Measurements from ENCODE around the gene TCERG1L.
"Not testable (repeated sequence)": the region's sequence is repeated elsewhere in the genome, so short reads cannot be mapped to it uniquely, and the experiment has no call there.

TCERG1L gene

DNA sequence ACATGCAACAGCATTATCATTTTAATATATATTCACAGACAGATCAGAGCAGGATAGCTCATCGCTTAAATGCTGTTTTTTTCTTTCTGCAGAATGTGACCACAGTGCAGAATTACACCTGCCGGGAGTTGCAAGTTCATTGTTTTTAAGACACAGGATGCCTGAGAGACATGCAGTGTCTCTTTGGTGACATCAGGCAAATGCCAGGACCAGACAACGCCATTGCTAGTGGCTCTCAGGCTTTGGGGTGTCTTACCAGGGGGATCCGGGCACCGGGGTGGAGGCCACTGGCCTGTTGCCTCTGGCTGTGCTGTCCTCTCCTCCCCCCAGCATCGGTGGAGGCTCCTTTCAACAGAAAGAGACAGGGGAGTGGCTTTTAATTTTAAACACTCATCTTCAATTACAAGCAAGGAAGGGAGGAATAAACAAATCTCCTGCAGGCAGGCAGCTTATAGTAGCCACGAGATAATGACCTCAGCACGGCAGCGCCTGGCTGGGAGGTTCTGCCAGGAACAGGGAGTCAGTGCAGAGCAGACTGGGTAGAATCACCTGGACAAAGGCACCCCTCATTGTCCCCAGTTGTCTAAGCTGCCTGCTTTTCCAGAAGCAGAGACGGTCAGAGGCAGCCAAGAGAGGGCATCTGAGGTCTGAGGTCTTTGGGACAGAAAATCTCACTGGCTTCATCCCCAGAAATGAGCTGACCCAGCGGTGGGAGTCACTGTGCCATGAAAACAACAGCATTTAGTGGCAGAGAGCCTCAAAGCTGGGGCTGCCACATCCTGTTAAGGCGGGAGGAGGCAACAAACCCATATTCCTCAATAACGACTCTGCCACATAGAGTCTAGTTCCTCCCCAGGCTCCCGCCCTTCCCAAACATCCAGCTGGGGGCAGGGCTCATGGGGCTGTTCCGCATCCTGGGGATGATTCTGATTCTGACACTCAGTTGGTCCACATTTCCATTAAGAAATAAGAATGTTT lies 148.4 kb downstream of the TCERG1L start:
- DNase-seq = no peak

DNA sequence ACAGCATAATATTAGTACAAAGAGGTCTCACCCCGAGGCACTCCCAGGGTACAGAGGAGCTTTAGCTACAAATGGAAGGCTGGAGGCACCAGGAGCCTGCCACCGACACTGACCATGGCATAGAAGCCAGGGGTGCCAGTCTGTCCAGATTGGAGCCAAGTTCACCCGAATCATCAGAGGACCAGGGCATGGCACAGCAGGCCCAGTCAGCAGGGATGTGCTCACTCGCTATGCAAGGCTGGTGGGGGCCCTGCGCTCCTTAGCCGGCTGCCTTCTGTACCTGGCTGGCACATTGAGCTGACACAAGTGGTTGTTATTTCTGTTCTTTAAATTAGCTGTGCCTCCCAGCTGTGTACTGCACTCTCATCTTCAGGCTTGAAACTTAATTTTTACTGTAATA lies 149.3 kb downstream of the TCERG1L start:
- no peak for DNase-seq

DNA sequence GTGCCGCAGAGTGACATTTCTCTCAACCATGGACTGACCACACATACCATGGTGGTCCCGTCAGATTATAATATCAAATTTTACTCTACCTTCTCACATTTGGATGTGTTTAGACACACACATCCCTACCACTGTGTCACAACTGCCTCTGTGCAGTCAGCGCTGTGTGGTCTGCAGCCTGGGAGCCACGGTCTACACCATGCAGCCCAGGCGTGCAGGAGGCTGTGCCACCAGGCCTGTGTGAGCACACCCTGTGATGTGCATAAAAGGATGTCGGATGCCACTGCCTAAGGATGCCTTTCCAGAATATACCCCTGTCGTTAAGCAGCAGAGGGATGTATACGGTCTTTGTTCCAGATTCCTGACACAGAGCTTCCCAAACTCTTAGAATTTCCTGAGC lies 150.4 kb downstream of the TCERG1L start:
- DNase-seq = no peak

DNA sequence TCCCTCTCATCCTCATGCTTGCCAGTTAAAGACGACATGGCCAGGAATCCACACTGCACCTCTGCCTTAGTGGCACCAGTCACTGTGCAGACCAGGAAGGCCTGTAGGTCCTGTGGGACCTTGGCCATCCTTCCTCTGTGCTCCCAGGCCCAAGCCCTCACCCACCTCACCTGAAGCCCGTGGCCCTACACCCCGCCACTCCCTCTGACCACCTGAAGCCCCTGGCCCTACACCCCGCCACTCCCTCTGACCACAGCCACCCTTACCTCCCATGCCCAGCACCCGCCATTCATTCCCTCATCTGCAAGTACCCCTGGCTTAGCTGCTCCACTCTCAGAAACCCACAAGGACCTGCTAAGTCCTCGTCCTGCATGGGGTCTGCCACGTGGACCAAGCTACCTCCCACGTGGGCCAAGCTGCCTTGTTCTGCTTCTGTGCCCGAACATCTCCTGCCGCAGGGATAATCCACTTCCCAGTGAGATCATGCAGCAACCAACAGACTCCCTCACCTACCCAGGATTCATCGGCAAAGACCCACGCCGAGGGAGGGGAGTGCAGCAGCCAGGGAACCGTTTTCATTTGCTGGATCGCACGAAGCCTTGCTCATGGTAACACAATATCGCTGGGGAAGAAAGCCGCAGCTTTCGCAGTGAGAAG lies 151.2 kb downstream of the TCERG1L start:
- no peak for DNase-seq

DNA sequence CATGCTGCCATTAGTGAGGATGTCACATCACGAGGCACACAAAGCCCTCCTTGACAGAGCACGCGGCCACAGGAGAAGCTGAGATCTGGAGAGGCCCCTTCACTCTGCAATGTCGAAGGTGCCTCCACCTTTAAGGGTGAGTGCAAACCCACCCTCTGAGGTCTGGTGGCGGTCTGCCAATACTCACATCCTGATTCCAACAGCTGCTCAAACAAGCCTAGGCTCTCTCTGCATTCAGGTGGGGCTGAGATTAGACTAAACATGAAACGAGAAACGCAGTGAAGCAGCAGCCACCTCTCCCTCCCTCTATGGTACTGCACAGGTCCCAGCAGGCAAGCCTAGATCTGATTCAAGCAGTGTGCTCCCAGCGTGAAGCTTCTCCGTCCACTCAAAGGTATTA lies 151.8 kb downstream of the TCERG1L start:
- no peak for DNase-seq

DNA sequence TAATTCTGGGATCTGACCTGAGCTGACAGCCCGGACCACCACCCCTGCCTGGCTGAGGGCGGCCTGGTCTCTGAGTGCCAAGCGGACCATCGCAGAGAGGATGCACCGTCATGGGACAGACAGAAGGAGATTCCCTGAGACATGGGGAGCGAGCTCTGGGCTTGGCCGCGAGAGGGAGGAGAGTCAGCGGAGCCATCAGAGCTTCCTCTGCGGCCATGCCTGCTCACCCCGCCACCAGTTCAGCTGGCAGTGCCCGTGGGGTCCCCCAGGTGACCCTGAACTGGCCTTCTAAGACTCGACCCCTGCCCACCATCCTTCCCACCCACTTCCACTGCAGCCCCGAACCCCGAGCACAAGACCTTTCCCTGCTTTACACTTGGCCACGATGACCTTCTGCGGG lies 152.8 kb downstream of the TCERG1L start:
- DNase-seq = no peak

DNA sequence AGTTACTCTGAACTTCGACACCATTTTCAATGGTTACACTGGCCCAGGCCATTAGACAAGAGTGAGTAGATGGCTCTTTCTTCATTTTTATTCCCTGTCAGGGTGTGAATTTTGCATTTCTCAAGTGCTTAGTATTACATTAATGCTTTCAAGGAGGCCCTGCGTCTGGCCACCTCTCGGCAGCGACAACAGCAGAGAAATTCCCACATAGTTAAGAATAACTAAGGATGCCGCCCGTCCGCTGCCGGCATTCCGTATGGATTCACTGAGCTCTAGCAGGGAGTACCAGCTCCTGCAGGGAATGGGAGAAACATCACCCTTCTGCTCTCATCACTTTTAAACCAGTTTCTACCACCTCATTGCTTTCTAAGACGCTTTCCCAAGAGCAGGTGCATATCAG lies 153.6 kb downstream of the TCERG1L start:
- no peak for DNase-seq

DNA sequence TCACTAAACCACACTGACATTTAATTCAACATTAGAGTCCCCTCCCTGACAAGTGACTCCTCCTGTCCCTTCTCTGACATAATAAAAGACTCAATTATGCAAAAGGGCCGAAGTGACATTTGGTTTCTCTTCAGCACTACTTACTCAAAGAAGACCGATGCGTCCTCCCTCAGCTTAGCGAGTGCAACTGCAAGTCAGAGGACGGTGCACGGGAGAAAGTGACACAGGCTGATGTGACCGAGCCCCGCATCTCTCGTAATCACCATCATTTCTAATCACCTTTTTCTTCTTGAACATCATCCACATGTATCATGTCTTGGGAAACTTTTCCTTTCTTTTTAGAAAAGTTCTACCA lies 155.7 kb downstream of the TCERG1L start:
- no peak for DNase-seq

DNA sequence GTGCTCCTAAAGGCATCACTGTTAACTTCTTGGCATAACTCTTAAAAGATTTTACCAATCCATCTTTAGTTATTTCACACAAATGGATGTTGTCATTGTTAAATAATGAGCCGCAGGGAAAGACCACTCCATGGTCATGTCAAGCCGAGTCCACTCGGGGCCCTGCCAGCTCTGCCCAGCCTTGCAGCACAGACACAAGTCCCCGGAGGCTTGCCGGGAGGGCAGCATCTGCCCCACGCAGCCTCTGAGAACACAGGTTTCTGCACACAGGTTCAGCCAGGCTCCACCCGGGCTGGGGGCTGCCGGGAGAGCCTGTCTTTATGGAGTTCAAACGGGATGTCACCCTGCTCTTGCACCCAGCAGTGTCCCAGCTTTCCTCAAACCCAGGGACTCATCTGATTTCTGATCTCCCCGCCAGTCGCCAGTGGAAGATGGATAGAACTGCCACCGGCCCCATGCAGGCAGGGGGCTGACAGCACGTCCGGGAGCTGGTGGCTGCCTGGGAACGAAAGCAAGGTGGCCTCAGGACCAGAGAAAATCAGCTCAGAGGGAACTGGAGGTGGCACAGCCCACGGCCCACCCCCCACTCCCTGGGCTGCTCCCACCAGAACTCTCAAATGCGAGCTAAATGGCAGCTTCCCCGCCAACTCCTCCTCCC lies 156.2 kb downstream of the TCERG1L start:
- DNase-seq = no peak

DNA sequence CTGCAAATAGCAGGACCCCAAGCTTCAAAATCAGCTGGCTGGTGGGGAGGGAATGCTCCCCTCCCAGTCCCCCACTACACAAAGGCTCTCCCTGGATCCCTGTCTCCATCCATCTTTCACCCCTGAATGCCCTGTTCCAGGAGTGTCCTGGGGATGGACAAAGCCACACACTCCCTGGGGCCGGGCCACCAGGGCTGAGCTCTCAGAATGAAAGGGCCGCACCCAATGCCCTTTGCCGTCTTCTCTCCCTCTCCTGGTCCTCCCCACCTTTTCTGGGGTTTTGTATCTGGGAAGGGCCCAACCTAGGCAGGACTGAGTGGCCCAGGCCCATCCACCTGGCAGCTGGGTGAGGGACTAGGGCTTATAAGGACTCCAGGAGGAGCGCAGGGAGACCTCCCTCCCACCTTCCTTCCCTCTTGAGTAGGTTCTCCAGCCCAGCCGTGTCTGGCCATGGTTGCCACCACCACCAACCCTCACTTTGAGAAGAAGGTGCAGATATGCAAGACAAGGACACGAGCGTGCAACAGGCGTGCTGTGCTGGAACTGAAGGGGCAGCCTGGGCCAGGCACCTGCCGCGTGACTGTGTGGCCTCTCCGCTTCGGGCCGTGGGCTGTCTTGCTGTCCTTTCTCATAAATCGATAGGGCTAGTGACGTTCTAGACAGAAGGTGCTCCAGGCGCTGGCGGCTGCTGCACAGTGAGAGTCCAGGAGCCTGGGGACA lies 157.1 kb downstream of the TCERG1L start:
- no peak for DNase-seq

DNA sequence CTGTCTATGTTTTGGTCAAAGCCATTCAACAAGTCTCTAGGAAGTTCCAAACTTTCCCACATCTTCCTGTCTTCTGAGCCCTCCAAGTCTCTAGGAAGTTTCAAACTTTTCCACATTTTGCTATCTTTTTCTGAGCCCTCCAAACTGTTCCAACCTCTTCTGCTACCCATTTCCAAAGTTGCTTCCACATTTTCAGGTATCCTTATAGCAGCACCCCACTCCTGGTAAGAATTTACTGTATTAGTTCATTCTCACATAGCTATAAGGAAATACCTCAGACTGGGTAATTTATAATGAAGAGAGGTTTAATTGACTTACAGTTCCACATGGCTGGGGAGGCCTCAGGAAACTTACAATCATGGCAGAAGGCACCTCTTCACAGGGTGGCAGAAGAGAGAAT lies 159.1 kb downstream of the TCERG1L start:
- DNase-seq = not testable (repeated sequence)

DNA sequence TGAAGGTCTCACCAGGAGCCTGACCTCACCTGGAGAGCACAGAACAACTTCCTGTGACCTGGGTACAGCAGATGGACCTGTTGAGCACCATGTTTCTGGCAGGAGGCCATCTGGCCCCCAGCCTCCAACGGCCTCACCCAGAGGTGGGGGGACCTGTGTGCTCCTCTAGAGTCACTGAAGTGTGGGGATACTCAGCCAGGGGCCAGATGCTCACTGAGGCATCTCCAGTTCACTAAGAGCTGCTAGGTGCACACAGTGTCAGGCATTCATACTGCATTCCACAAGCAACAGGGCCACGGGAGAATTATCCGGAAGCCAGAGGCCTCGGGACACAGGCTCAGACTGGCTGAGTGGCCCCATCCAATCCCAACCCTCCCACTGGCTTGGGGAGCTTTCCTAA lies 161.4 kb downstream of the TCERG1L start:
- DNase-seq = no peak

DNA sequence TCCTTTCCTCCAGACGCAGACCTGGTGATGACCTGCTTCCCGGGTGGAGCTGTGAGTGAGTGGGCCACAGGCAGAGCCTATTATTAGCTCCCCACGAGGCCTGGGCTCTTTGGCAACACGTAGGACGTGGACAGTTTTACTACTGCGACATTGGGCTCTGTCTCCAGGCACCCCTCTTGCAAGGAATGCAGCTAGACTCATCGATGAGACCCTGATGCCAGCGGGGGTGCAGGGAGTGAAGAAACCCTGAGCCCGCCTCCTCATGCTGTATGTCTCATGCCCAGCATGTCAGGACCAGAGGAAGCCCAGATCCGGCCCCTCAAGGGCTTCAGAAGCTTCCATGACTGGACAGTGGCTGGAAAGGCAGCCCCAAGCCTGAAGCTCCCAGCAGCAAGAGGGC lies 161.9 kb downstream of the TCERG1L start:
- DNase-seq = no peak

DNA sequence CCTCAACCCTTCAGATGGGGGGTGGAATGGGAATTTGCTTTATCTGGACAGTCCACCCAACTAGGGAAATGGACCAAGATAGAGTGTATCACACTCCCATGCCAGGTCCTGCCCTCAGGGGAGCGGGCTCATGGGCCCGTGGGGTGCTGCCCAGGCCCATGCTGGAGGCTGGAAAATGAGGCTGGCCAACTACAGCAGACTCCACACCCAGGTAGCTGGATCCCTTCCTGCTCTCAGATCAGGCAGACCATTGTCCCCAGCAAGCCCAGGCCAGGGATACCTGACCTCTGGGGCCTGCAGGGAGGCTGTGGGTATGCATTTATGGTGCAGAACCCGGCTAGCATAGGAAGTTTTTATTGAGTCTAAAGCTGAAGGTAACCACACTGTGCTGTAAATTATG lies 162.4 kb downstream of the TCERG1L start:
- DNase-seq = no peak

DNA sequence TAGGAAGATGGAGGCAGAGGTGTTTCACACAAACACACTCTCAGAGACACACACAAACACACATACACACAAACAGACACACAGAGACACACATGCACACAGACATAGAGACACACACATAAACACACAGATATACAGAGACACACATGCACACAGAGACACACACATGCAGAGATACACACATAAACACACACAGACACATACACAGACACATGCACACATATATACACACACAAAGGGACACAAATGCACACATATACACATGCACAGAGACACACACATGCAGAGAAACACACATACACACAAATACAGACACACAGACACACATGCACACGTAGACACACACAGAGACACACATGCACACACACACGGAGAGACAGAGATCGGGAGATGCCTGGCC lies 163.3 kb downstream of the TCERG1L start:
- DNase-seq = no peak

DNA sequence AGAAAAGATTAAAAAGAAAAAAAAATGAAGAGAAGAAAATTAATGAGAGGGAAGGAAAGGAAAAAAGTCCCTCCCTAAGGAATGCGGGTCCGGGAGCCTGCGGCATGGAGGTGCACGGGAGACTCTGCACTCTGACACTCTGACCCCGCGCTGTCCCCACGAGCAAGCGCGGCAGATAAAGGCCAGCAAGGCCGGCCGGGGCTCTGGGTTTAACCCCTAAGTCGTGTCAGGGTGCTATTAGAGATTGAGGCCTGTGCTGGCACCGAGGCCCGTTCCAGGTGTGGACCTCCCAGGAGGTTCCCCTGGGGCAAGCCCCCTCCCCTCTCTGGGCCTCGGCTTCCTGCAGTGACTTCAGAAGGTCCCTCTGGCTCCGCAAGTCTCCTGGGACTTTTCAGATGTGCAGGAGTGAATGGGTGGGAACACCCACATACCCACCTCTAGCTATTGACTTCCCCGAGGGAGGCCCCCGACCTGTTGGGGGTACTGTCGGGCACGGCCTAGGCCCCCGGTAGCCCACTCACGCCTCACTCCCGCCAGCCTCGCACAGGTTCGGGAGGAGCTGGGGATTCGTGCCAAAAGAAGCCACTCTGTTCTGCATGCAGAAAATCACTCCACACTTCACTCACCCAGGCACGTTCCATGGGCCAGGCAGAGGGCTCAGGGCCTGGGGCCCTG lies 164.1 kb downstream of the TCERG1L start:
- DNase-seq = no peak

DNA sequence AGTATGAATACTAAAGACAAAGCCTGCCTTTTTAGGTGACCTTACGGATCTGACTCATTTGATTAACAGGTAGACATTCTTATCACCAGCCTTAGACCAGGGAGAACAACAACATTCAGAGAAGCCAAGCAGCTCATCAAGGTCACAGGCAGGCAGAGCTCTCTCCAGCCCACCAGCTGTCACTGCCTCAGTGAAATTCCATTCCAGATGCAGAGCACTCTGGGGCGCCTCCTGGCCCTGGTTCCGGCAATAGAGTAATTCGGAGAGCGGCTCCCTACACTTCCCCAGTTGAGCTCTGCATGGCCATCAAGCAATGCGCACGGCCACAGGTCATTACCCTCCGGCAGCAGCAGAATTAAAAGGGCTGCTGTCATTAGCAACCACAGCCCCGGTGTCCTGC lies 164.7 kb downstream of the TCERG1L start:
- no peak for DNase-seq

DNA sequence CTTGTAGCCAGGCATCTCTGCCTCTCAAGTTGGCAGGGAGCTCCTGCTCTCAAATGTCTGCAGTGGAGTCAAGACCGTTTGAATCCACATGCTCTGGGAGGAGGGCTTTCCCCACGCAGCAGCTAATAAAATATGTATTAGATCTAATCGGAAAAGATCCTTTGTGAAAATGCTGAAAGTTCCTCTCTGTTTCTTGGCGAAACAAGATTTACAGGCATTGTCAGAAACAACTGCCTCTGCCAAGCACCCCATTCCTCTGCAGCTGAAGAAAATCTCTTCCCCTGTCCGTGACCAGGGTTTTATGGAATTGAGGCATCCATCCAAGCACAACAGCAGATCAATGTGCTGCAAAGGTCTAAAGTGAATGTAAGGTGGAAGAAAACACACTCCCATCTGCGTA lies 165.8 kb downstream of the TCERG1L start:
- DNase-seq = no peak

DNA sequence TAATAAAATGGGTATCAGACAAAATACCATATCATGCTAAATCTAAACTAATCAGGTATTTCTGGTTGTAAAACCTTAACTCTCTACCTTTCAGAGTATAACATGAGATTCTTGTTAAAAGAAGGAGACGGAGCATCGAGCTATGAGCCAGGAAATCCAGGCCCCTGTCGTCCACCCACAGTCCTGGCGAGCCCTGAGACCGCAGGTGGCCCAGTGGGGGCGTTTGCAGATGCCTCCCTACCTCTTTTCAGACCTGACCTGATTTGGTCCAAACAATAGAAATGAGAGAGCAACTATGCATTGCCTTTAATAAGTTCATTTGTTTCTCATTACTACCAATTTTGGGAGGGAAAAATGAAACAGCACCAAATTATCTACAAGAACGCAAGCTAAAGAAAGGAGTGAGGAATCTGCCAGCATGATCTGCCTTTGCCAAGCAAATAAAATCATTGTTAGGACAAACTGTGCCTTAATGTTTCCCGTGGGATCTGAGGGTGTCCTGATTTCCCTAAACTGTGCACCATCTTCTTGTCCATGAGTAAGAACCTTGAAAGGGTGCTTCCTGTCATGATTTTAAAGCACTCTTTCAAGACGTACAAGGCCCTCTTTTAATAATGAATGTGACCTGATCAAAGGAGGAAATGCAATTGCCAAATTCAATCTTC lies 166.7 kb downstream of the TCERG1L start:
- DNase-seq = no peak

DNA sequence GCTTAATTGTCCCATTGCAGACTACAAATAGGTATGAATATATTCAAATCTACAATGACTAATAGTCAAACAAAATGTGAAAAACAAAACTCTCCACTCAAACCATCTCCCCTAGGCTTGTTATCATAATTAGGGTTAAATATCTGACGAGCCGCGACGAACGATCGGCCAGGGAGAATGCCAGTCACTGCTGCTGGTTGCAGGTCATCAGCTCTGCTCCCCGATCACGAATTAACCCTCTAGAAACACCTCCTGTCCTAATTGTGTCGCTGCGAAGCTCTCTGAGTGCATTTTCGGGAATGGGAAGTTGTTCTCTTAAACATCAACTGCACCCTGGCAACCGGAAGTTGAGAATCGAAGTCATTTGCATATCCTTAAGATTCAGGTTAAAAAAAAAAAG lies 167.3 kb downstream of the TCERG1L start:
- DNase-seq = no peak

DNA sequence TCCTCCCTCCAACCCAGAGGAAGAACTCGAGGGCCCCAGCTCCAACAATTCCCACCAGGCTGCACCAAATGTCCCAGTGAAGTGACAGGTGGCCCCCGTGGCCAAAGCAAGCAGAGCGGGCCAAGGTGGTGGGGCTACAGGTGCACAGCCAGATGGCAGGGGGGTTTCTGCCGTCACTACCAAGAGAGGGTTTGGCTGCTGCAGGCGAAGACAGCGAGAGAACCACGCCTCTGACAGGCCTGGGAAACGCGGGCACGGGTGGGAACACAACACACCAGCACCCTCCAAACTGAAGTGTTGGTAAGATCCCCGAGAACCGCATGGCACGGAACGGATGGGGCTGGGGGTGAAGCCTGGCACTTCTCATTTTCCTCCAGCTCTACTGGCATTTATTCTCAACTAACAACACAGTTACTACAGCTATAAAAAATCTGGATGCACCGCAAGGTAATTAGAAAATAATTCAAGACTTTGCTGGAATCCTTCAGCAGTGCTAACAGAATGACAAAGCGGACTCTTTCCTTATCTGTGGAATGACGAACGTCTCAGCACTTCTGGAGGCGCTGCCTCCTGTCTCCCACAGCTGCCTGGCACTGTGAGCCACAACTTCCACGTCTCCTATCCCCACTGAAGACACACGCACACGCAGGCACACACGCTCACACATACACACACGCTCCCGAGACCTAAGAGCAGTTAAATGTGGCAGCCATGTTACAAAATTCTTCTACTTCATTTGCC lies 167.9 kb downstream of the TCERG1L start:
- DNase-seq = no peak
